B cell (primary cell): Measurements from ENCODE around the gene OR56B4. TPM values are rescaled to one million over a fixed set of nuclear protein-coding genes. Genes with fewer than 3 reads are reported as not detected.

ENCODE experiments used
- ATAC-seq: fragments of 200-7000 bp; cut with Tn5 transposase; one replicate; pipeline ENCODE4 v1.10.0; 2021; ENCODE audit warnings: low read depth, mild to moderate bottlenecking, moderate number of reproducible peaks, moderate library complexity
- CTCF ChIA-PET: fragments of 350-600 bp; sonication (Branson Sonifier 250); formaldehyde crosslinking; loops from one replicate; lab custom pipeline; 2021; ENCODE audit warnings: antibody characterized with exemption, inconsistent platforms; lab: Charles Lee
- POLR2A ChIA-PET: fragments of 350-600 bp; sonication (Branson Sonifier 250); formaldehyde crosslinking; loops from one replicate; lab custom pipeline; 2021; ENCODE audit warnings: antibody characterized with exemption; lab: Charles Lee
- DNase-seq: peaks from one replicate; pipeline ENCODE4 v3.0.0; 2013
- H2AFZ ChIP-seq: 2 replicates; pipeline ENCODE4 v1.6.1; 2012; ENCODE audit warnings: mild to moderate bottlenecking, low read depth, low read length; ENCODE audit not compliant: insufficient read depth, poor library complexity, severe bottlenecking
- H3K27ac ChIP-seq, 2 donors: 1 replicate in 1 of 2; 2 replicates in 1 of 2; pipeline ENCODE4 v1.5.1; 2012 to 2013; ENCODE audit warnings: low read length in 2 of 2, mild to moderate bottlenecking in 2 of 2, moderate library complexity in 1 of 2
- H3K27me3 ChIP-seq, 4 experiments: fragments of 200-600 bp in 1 of 4; sonication (generic) in 1 of 4; replicated peaks in 1 of 4; 1 replicate in 2 of 4; 2 replicates in 2 of 4; pipeline versions ENCODE4 v1.6.1 to v1.7.0; 2013 to 2016; ENCODE audit warnings: low read length in 3 of 4, mild to moderate bottlenecking in 2 of 4, mixed read lengths in 1 of 4, moderate library complexity in 1 of 4; ENCODE audit not compliant: insufficient read depth in 4 of 4, control insufficient read depth in 3 of 4; ENCODE audit errors: control extremely low read depth in 1 of 4
- H3K36me3 ChIP-seq, 2 experiments: replicated peaks in 1 of 2; 1 replicate in 1 of 2; 2 replicates in 1 of 2; pipeline versions ENCODE4 v1.6.1 to v1.7.1; 2013; ENCODE audit warnings: low read length in 1 of 2; ENCODE audit not compliant: insufficient read depth in 2 of 2, control insufficient read depth in 1 of 2; ENCODE audit errors: control extremely low read depth in 1 of 2, extremely low read depth in 1 of 2
- H3K4me1 ChIP-seq, 2 donors: fragments of 200-600 bp in 1 of 2; sonication (generic) in 1 of 2; 1 replicate in 1 of 2; 2 replicates in 1 of 2; pipeline versions ENCODE4 v1.5.1 to v1.6.1; 2013 to 2017; ENCODE audit warnings: low read length in 2 of 2; ENCODE audit not compliant: control insufficient read depth in 2 of 2, insufficient read depth in 2 of 2
- H3K4me2 ChIP-seq: replicated peaks from 2 replicates; pipeline ENCODE3; 2012; ENCODE audit warnings: mild to moderate bottlenecking, low read depth, low read length; ENCODE audit not compliant: poor library complexity, severe bottlenecking
- H3K4me3 ChIP-seq, 5 experiments: fragments of 200-600 bp in 1 of 5; sonication (generic) in 1 of 5; 1 replicate in 3 of 5; 2 replicates in 2 of 5; pipeline versions ENCODE4 v1.5.1 to v1.7.0; 2011 to 2016; ENCODE audit warnings: low read length in 4 of 5, mild to moderate bottlenecking in 4 of 5, low read depth in 2 of 5, control low read depth in 1 of 5, moderate library complexity in 1 of 5; ENCODE audit not compliant: insufficient read depth in 1 of 5; ENCODE audit errors: control extremely low read depth in 1 of 5, extremely low read depth in 1 of 5
- H3K79me2 ChIP-seq: fragments of 200-600 bp; sonication (generic); one replicate; pipeline ENCODE4 v1.6.0; 2016; ENCODE audit warnings: low read length; ENCODE audit not compliant: control insufficient read depth, insufficient read depth
- H3K9ac ChIP-seq: fragments of 200-600 bp; sonication (generic); 2 replicates; pipeline ENCODE4 v1.6.1; 2017; ENCODE audit warnings: mild to moderate bottlenecking, low read length, moderate library complexity
- H3K9me3 ChIP-seq, 3 donors: one replicate each; pipeline versions ENCODE4 v1.6.1 to v1.7.1; 2013; ENCODE audit warnings: low read length in 2 of 3; ENCODE audit not compliant: control insufficient read depth in 2 of 3, insufficient read depth in 1 of 3; ENCODE audit errors: control extremely low read depth in 1 of 3
- H4K20me1 ChIP-seq: 2 replicates; pipeline ENCODE4 v1.6.0; 2012; ENCODE audit warnings: mild to moderate bottlenecking, low read length; ENCODE audit not compliant: insufficient read depth, control insufficient read depth, poor library complexity, severe bottlenecking
- H3K27ac Mint-ChIP-seq: one replicate; pipeline ENCODE4 v1.8.0; 2021; ENCODE audit warnings: mixed read lengths
- H3K27me3 Mint-ChIP-seq: one replicate; pipeline ENCODE4 v1.8.0; 2021; ENCODE audit warnings: mixed read lengths
- H3K4me1 Mint-ChIP-seq: one replicate; pipeline ENCODE4 v1.8.0; 2021; ENCODE audit warnings: mixed read lengths
- H3K4me3 Mint-ChIP-seq: one replicate; pipeline ENCODE4 v1.8.0; 2021; ENCODE audit warnings: mixed read lengths
- H3K9me3 Mint-ChIP-seq: one replicate; pipeline ENCODE4 v1.8.0; 2022; ENCODE audit warnings: mixed read lengths; ENCODE audit not compliant: insufficient read depth
- CTCF ChIP-seq: fragments of 200-600 bp; IDR thresholded peaks from one replicate; pipeline ENCODE4 v1.8.0; 2022; ENCODE audit warnings: antibody characterized with exemption, mild to moderate bottlenecking
- EZH2 ChIP-seq: IDR thresholded peaks from 2 replicates; pipeline ENCODE4 v1.6.1; 2012; ENCODE audit warnings: borderline replicate concordance, low read depth, mild to moderate bottlenecking, moderate library complexity, low read length; ENCODE audit not compliant: insufficient read depth, poor library complexity, severe bottlenecking
- WGBS: methylation state at CpG from one replicate; pipeline ENCODE4 v1.1.5; 2013; ENCODE audit warnings: missing lambda C conversion rate; ENCODE audit not compliant: insufficient coverage; 5-methylcytosine and 5-hydroxymethylcytosine counted together
- intact Hi-C: fragments of 100-400 bp; cut with micrococcal nuclease; formaldehyde crosslinking; loops from one replicate; pipeline ENCODE4 v1.10.0; 2022
- polyA plus RNA-seq: library from polyadenylated mRNA; depleted of rRNA; stranded (reverse); fragments of >200 nt; gene quantifications from 2 replicates; pipeline ENCODE4 v1.2.3, GENCODE V29; 2012
- total RNA-seq, 2 donors: library from RNA; stranded (reverse); fragments of 120-200 nt in 1 of 2; gene quantifications; 1 replicate in 1 of 2; 2 replicates in 1 of 2; pipeline versions ENCODE4 v1.2.3 to v1.2.4, GENCODE V29; 2013 to 2022

The OR56B4 gene
- total and polyA plus RNA-seq, 2 donors (not counting 1 experiment from before 2014, with no cell fraction given), result not detected

GRCh38 chr11:6110011-6110410, 2.5 kb downstream of the OR56B4 start:
- Histone ChIP-seq H4K20me1 (no peaks in the 10 kb centered on the region), H3K4me1 (no peaks in the 10 kb centered on the region), H3K9ac (no peak overlapping the region), H3K36me3 (no peaks in the 10 kb centered on the region), H3K27me3 (peaks cover 0 to 5% (median 0%) of the 10 kb centered on the region in 4 experiments), H3K4me3 (no peak overlapping the region), H3K9me3 (no peaks in the 10 kb centered on the region), H3K27ac (no peak overlapping the region), H3K79me2 (no peaks in the 10 kb centered on the region), H2AFZ (no peak overlapping the region), H3K4me2 (no peak overlapping the region)
- ATAC-seq, result no peak
- H3K4me3 Mint-ChIP-seq, result no peak overlapping the region
- no peak for DNase-seq
- ChIA-PET CTCF (no interaction called here), POLR2A (no interaction called here)
- no peak overlapping the region for H3K27ac Mint-ChIP-seq
- TF ChIP-seq EZH2 (no peak), CTCF (no peak)
- intact Hi-C loops, result no loop called here
- H3K4me1 Mint-ChIP-seq, result no peaks in the 10 kb centered on the region
- WGBS, result no CpG with 5 or more reads among the region's 1 CpG
- H3K9me3 Mint-ChIP-seq, result peaks cover 4% of the 10 kb centered on the region
- peaks cover 8% of the 10 kb centered on the region for H3K27me3 Mint-ChIP-seq

GRCh38 chr11:6111673-6112072, 4.2 kb downstream of the OR56B4 start:
- DNase-seq, result no peak
- CTCF ChIA-PET, result no interaction called here
- no peak overlapping the region for H3K27ac Mint-ChIP-seq

More at GRCh38 chr11:6111673-6112072, 4.2 kb downstream of the OR56B4 start:
- Histone ChIP-seq H3K79me2 (no peaks in the 10 kb centered on the region), H3K4me2 (no peak overlapping the region), H3K4me3 (no peak overlapping the region), H2AFZ (no peak overlapping the region), H3K36me3 (no peaks in the 10 kb centered on the region), H4K20me1 (no peaks in the 10 kb centered on the region), H3K9me3 (peaks cover 0 to 8% (median 0%) of the 10 kb centered on the region in 3 donors), H3K27me3 (peaks cover 0 to 5% (median 0%) of the 10 kb centered on the region in 4 experiments), H3K4me1 (no peaks in the 10 kb centered on the region), H3K27ac (no peak overlapping the region), H3K9ac (no peak overlapping the region)
- intact Hi-C loops, result no loop called here
- H3K4me3 Mint-ChIP-seq, result no peak overlapping the region
- H3K4me1 Mint-ChIP-seq, result no peaks in the 10 kb centered on the region
- 78% methylated on average over 1 of the region's 2 CpGs for WGBS
- peaks cover 12% of the 10 kb centered on the region for H3K27me3 Mint-ChIP-seq
- peaks cover 7% of the 10 kb centered on the region for H3K9me3 Mint-ChIP-seq
- no peak for ATAC-seq
- POLR2A ChIA-PET, result no interaction called here
- no peak for TF ChIP-seq EZH2
- no peak for TF ChIP-seq CTCF
